A549 (cell line): Measurements from ENCODE around the gene NOTCH3. TPM values are rescaled to one million over a fixed set of nuclear protein-coding genes. Genes with fewer than 3 reads are reported as not detected.

ENCODE experiments used
- ATAC-seq, 2 experiments: fragments of 200-7000 bp in 1 of 2; fragments of >200 bp in 1 of 2; cut with Nextera tagmentation in 1 of 2; cut with Tn5 transposase in 1 of 2; 3 replicates each; pipeline versions ENCODE4 v1.8.0 to v1.9.1; 2018 to 2020; ENCODE audit warnings: mild to moderate bottlenecking in 1 of 2, moderate library complexity in 1 of 2
- CTCF ChIA-PET: fragments of 300-600 bp; sonication (Branson Sonifier 250); formaldehyde crosslinking; extraction: SDS; loops from one replicate; lab custom pipeline; 2021; ENCODE audit warnings: antibody characterized with exemption, inconsistent platforms; lab: Yijun Ruan, JAX
- POLR2A ChIA-PET: fragments of 350-600 bp; formaldehyde crosslinking; extraction: SDS; loops from one replicate; lab custom pipeline; 2021; ENCODE audit warnings: antibody characterized with exemption, inconsistent platforms; lab: Yijun Ruan, JAX
- DNase-seq, 2 experiments: peaks; one replicate each; pipeline versions ENCODE4 v3.0.0 to v3.0.0-alpha.2; 2011 to 2016; ENCODE audit warnings: low read depth in 1 of 2, low spot score in 1 of 2
- FAIRE-seq: peaks from 2 replicates; lab custom pipeline; 2011; peaks lifted over from hg19 to GRCh38; lab: Jason Lieb, UNC
- H3K27ac ChIP-seq, 2 experiments: fragments of >200 bp; sonication (Bioruptor Twin); formaldehyde crosslinking; 3 replicates each; pipeline ENCODE4 v1.5.1; 2016 to 2017
- H3K4me1 ChIP-seq: fragments of >200 bp; sonication (Bioruptor Twin); formaldehyde crosslinking; 3 replicates; pipeline ENCODE4 v1.6.1; 2016
- H3K4me2 ChIP-seq: fragments of >200 bp; sonication (Bioruptor Twin); formaldehyde crosslinking; 3 replicates; pipeline ENCODE4 v1.6.1; 2016
- H3K4me3 ChIP-seq: fragments of >200 bp; sonication (Bioruptor Twin); formaldehyde crosslinking; 3 replicates; pipeline ENCODE4 v1.5.1; 2016
- H3K9me3 ChIP-seq: fragments of >200 bp; sonication (Bioruptor Twin); formaldehyde crosslinking; 3 replicates; pipeline ENCODE4 v1.6.1; 2016
- BHLHE40 ChIP-seq: IDR thresholded peaks from 2 replicates; pipeline ENCODE4 v1.6.1; 2012; ENCODE audit warnings: low read depth, low read length, inconsistent platforms
- CBX2 ChIP-seq: fragments of 200-600 bp; sonication (generic); IDR thresholded peaks from 2 replicates; pipeline ENCODE4 v1.6.1; 2016; ENCODE audit warnings: low read depth, mild to moderate bottlenecking, borderline replicate concordance
- CHD4 ChIP-seq: fragments of 200-600 bp; sonication (generic); IDR thresholded peaks from 2 replicates; pipeline ENCODE4 v1.6.1; 2016; ENCODE audit warnings: antibody characterized with exemption, mild to moderate bottlenecking, borderline replicate concordance
- EHF ChIP-seq: fragments of 250-450 bp; sonication (Bioruptor Pico); IDR thresholded peaks from 2 replicates; pipeline ENCODE4 v1.5.0; 2020; ENCODE audit warnings: mild to moderate bottlenecking
- EHMT2 ChIP-seq: fragments of 200-600 bp; sonication (generic); IDR thresholded peaks from 2 replicates; pipeline ENCODE4 v1.6.1; 2016; ENCODE audit warnings: antibody characterized with exemption, low read depth, mild to moderate bottlenecking, moderate library complexity
- EP300 ChIP-seq, 2 experiments: fragments of >200 bp; sonication (Bioruptor Twin); formaldehyde crosslinking; IDR thresholded peaks; 2 replicates in 1 of 2; 3 replicates in 1 of 2; pipeline ENCODE4 v1.6.1; 2016 to 2017
- HDAC2 ChIP-seq: fragments of 200-600 bp; sonication (generic); IDR thresholded peaks from 2 replicates; pipeline ENCODE4 v1.6.1; 2016
- HEYL ChIP-seq: fragments of 250-450 bp; sonication (Bioruptor Pico); IDR thresholded peaks from 2 replicates; pipeline ENCODE4 v1.8.0; 2021; ENCODE audit warnings: mild to moderate bottlenecking, moderate library complexity
- JUN ChIP-seq, 2 experiments: fragments of >200 bp; sonication (Bioruptor Twin); formaldehyde crosslinking; IDR thresholded peaks; 2 replicates in 1 of 2; 3 replicates in 1 of 2; pipeline ENCODE4 v1.6.1; 2016 to 2017
- KDM1A ChIP-seq: fragments of 200-600 bp; sonication (generic); IDR thresholded peaks from 2 replicates; pipeline ENCODE4 v1.6.1; 2016; ENCODE audit warnings: low read depth, mild to moderate bottlenecking
- KDM5A ChIP-seq: fragments of 200-600 bp; sonication (generic); IDR thresholded peaks from 2 replicates; pipeline ENCODE4 v1.6.1; 2016; ENCODE audit warnings: antibody characterized with exemption, mild to moderate bottlenecking
- MAZ ChIP-seq: fragments of 150-350 bp; IDR thresholded peaks from 2 replicates; pipeline ENCODE4 v1.6.1; 2014; ENCODE audit warnings: antibody characterized with exemption, low read depth, low read length, borderline replicate concordance
- MYC ChIP-seq: IDR thresholded peaks from 2 replicates; pipeline ENCODE4 v1.6.1; 2012; ENCODE audit warnings: mild to moderate bottlenecking, inconsistent platforms, low read length, improper control_type of control experiment, borderline replicate concordance
- RARB ChIP-seq: fragments of 250-450 bp; sonication (Bioruptor Pico); IDR thresholded peaks from 2 replicates; pipeline ENCODE4 v1.8.0; 2021; ENCODE audit warnings: mild to moderate bottlenecking, moderate library complexity
- RCOR1 ChIP-seq: fragments of 150-350 bp; IDR thresholded peaks from 2 replicates; pipeline ENCODE4 v1.6.1; 2014; ENCODE audit warnings: antibody characterized with exemption, low read length, low read depth
- RNF2 ChIP-seq: fragments of 200-600 bp; sonication (generic); IDR thresholded peaks from 2 replicates; pipeline ENCODE4 v1.6.1; 2016; ENCODE audit warnings: low read depth, mild to moderate bottlenecking, antibody characterized with exemption, moderate library complexity, borderline replicate concordance
- SREBF2 ChIP-seq: fragments of 450-650 bp; IDR thresholded peaks from 2 replicates; pipeline ENCODE4 v1.6.1; 2014; ENCODE audit warnings: mild to moderate bottlenecking, moderate library complexity
- TP53 ChIP-seq: fragments of 250-450 bp; sonication (Bioruptor Pico); IDR thresholded peaks from 2 replicates; pipeline ENCODE4 v1.5.0; 2021; ENCODE audit warnings: mild to moderate bottlenecking, moderate library complexity
- ZFP36 ChIP-seq: fragments of 450-650 bp; IDR thresholded peaks from 2 replicates; pipeline ENCODE4 v1.6.1; 2014; ENCODE audit warnings: borderline replicate concordance; ENCODE audit not compliant: partially characterized antibody
- ZNF302 ChIP-seq: fragments of 250-450 bp; sonication (Bioruptor Pico); IDR thresholded peaks from 2 replicates; pipeline ENCODE4 v1.9.0; 2021; ENCODE audit warnings: inconsistent platforms, mild to moderate bottlenecking, moderate library complexity
- ZSCAN20 ChIP-seq: fragments of 250-450 bp; sonication (Bioruptor Pico); IDR thresholded peaks from 2 replicates; pipeline ENCODE4 v1.8.0; 2022; ENCODE audit warnings: mild to moderate bottlenecking, moderate library complexity
- WGBS: methylation state at CpG from one replicate; pipeline ENCODE4 v1.1.6; 2017; ENCODE audit errors: missing lambda C conversion rate; 5-methylcytosine and 5-hydroxymethylcytosine counted together
- polyA plus RNA-seq, 4 experiments: library from polyadenylated mRNA; depleted of rRNA in 3 of 4; stranded (reverse); fragments of >200 nt; fragmentation: RNase III in 1 of 4; extraction: RNeasy Plus Mini Kit Qiagen cat#74134 plus additional on column Dnase treatment in 1 of 4; gene quantifications; 2 replicates in 3 of 4; 3 replicates in 1 of 4; pipeline ENCODE4 v1.2.3, GENCODE V29; 2011 to 2017
- TF ChIP-seq, protein P1 (sequence below): fragments of 150-350 bp; IDR thresholded peaks from 2 replicates; pipeline ENCODE4 v1.6.1; 2014; ENCODE audit warnings: low read depth, mild to moderate bottlenecking, low read length
- TF ChIP-seq, protein P2 (sequence below): fragments of 250-450 bp; sonication (Bioruptor Pico); IDR thresholded peaks from 2 replicates; pipeline ENCODE4 v1.5.0; 2020; ENCODE audit warnings: low read depth, mild to moderate bottlenecking, moderate library complexity
- TF ChIP-seq, protein P3 (sequence below): fragments of >200 bp; sonication (Bioruptor Twin); formaldehyde crosslinking; IDR thresholded peaks from 2 replicates; pipeline ENCODE4 v1.6.1; 2016
- TF ChIP-seq, protein P4 (sequence below): fragments of 200-600 bp; sonication (generic); IDR thresholded peaks from 2 replicates; pipeline ENCODE4 v1.6.1; 2016; ENCODE audit warnings: antibody characterized with exemption, mild to moderate bottlenecking, moderate library complexity
- TF ChIP-seq, protein P5 (sequence below): IDR thresholded peaks from 2 replicates; pipeline ENCODE4 v1.6.1; 2012; ENCODE audit warnings: low read depth, borderline replicate concordance

NOTCH3 gene
- polyA plus RNA-seq, 2 of the 4 experiments (the other 2 are of a cell fraction): 9.5 to 14.7 TPM

DNA sequence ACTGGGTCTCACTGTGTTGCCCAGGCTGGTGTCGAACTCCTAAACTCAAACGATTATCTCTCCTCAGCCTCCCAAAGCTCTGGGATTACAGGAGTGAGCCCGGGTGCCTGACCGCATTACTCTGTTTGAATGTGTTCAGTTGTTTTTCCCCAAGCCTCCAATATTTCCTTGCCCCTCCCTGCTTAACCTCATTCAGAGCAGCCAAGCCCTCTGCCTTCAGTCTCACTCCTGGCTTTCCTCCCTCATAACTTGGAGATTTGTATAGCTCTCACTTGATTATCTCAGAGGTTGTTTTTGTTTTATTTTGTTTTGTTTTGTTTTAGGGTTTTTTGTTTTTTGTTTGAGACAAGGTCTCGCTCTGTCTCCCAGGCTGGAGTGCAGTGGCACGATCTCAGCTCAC, 20.0 kb upstream of the NOTCH3 start:
- FAIRE-seq: no peak
- ATAC-seq: no peak
- Histone ChIP-seq H3K27ac (no peak overlapping the region), H3K4me1 (peaks cover 16% of the 10 kb centered on the region), H3K9me3 (no peaks in the 10 kb centered on the region), H3K4me2 (no peak overlapping the region), H3K4me3 (no peak overlapping the region)
- 78% methylated on average over 6 of the region's 6 CpGs for WGBS
- POLR2A ChIA-PET: no interaction called here
- TF ChIP-seq BHLHE40 (no peak), RNF2 (no peak), MAZ (no peak), RCOR1 (no peak), ZNF302 (no peak), ZFP36 (no peak), CBX2 (no peak), ZSCAN20 (no peak), EHMT2 (no peak), RARB (CRISPR knock-in tag) (no peak), EP300 (IDR thresholded peaks at IDR 0.05) (no peak)
- TF ChIP-seq, protein P1, sequence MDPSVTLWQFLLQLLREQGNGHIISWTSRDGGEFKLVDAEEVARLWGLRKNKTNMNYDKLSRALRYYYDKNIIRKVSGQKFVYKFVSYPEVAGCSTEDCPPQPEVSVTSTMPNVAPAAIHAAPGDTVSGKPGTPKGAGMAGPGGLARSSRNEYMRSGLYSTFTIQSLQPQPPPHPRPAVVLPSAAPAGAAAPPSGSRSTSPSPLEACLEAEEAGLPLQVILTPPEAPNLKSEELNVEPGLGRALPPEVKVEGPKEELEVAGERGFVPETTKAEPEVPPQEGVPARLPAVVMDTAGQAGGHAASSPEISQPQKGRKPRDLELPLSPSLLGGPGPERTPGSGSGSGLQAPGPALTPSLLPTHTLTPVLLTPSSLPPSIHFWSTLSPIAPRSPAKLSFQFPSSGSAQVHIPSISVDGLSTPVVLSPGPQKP: no peak
- TF ChIP-seq, protein P2, sequence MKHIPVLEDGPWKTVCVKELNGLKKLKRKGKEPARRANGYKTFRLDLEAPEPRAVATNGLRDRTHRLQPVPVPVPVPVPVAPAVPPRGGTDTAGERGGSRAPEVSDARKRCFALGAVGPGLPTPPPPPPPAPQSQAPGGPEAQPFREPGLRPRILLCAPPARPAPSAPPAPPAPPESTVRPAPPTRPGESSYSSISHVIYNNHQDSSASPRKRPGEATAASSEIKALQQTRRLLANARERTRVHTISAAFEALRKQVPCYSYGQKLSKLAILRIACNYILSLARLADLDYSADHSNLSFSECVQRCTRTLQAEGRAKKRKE (CRISPR knock-in tag): no peak
- no peak for DNase-seq
- CTCF ChIA-PET: interaction anchor here (0.6 to 1.6 kb wide), 3 partner anchors 10 to 83 kb away, joined by 3 to 4 read pairs (median 3); no protein-coding TSS in a partner anchor

DNA sequence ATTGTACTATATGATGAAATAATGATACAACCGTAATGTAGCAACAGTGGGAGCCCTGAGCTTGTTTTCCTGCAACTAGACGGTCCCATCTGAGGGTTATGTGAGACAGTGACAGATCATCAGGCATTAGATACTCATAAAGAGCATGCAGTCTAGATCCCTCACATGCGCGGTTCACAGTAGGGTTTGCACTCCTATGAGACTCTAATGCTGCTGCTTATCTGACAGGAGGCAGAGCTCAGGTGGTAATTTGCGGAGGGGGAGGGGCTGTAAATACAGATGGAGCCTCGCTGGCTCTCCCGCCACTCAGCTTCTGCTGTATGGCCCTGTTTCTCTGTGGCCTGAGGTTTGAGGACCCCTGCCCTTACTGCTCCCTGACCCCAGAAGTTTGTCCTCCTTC, 17.7 kb upstream of the NOTCH3 start:
- Histone ChIP-seq H3K4me1 (peaks cover 11% of the 10 kb centered on the region), H3K4me2 (no peak overlapping the region), H3K27ac (no peak overlapping the region), H3K4me3 (no peak overlapping the region), H3K9me3 (no peaks in the 10 kb centered on the region)
- ATAC-seq (no peak), FAIRE-seq (no peak), DNase-seq (no peak)
- CTCF ChIA-PET: no interaction called here
- WGBS: 96% methylated on average over 7 of the region's 7 CpGs
- POLR2A ChIA-PET: interaction anchor here (0.6 kb wide), 1 partner anchor 86 kb away, joined by 5 read pairs; no protein-coding TSS in a partner anchor
- TF ChIP-seq CHD4: no peak
- TF ChIP-seq EHF (CRISPR knock-in tag): no peak
- TF ChIP-seq MYC: no peak
- TF ChIP-seq JUN (IDR thresholded peaks at IDR 0.05): no peak
- no peak for TF ChIP-seq SREBF2
- no peak for TF ChIP-seq KDM5A
- TF ChIP-seq, protein P1: no peak
- TF ChIP-seq HEYL (CRISPR knock-in tag): no peak
- no peak for TF ChIP-seq TP53 (CRISPR knock-in tag)

DNA sequence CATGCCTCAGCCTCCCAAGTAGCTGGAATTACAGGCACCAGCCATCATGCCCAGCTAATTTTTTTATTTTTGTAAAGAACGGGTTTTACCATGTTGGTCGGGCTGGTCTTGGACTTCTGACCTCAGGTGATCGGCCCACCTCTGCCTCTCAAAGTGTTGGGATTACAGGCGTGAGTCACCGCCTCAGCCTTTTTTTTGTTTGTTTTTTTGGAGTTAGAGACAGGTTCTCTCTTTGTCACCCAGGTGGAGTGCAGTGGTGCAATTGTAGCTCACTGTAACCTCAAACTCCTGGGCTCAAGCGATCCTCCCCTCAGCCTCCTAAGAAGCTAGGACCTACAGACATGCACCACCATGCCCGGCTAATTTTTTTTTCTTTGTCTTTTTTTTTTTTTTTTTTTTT, 15.6 kb upstream of the NOTCH3 start:
- ATAC-seq (no peak), FAIRE-seq (no peak), DNase-seq (no peak)
- Histone ChIP-seq H3K4me3 (no peak overlapping the region), H3K9me3 (no peaks in the 10 kb centered on the region), H3K4me1 (peaks cover 7% of the 10 kb centered on the region; the same call in 2 of the 3 replicates), H3K4me2 (no peak overlapping the region), H3K27ac (no peak overlapping the region)
- WGBS: 51% methylated on average over 7 of the region's 7 CpGs
- CTCF ChIA-PET: interaction anchor here (0.5 to 2.1 kb wide), 3 partner anchors 20 to 48 kb away, joined by 3 to 10 read pairs (median 3); no protein-coding TSS in a partner anchor
- POLR2A ChIA-PET: no interaction called here
- TF ChIP-seq KDM1A: no peak
- no peak for TF ChIP-seq HDAC2
- TF ChIP-seq, protein P3, sequence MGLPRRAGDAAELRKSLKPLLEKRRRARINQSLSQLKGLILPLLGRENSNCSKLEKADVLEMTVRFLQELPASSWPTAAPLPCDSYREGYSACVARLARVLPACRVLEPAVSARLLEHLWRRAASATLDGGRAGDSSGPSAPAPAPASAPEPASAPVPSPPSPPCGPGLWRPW: no peak
- no peak for TF ChIP-seq ZFP36
- TF ChIP-seq, protein P4, sequence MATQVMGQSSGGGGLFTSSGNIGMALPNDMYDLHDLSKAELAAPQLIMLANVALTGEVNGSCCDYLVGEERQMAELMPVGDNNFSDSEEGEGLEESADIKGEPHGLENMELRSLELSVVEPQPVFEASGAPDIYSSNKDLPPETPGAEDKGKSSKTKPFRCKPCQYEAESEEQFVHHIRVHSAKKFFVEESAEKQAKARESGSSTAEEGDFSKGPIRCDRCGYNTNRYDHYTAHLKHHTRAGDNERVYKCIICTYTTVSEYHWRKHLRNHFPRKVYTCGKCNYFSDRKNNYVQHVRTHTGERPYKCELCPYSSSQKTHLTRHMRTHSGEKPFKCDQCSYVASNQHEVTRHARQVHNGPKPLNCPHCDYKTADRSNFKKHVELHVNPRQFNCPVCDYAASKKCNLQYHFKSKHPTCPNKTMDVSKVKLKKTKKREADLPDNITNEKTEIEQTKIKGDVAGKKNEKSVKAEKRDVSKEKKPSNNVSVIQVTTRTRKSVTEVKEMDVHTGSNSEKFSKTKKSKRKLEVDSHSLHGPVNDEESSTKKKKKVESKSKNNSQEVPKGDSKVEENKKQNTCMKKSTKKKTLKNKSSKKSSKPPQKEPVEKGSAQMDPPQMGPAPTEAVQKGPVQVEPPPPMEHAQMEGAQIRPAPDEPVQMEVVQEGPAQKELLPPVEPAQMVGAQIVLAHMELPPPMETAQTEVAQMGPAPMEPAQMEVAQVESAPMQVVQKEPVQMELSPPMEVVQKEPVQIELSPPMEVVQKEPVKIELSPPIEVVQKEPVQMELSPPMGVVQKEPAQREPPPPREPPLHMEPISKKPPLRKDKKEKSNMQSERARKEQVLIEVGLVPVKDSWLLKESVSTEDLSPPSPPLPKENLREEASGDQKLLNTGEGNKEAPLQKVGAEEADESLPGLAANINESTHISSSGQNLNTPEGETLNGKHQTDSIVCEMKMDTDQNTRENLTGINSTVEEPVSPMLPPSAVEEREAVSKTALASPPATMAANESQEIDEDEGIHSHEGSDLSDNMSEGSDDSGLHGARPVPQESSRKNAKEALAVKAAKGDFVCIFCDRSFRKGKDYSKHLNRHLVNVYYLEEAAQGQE: no peak
- TF ChIP-seq, protein P5, sequence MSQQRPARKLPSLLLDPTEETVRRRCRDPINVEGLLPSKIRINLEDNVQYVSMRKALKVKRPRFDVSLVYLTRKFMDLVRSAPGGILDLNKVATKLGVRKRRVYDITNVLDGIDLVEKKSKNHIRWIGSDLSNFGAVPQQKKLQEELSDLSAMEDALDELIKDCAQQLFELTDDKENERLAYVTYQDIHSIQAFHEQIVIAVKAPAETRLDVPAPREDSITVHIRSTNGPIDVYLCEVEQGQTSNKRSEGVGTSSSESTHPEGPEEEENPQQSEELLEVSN: no peak
- TF ChIP-seq KDM5A: no peak
